ES-I3 (cell line): ENCODE measurements around the gene RDH14.

Experiments
- H3K36me3 ChIP-seq: 2 replicates; pipeline ENCODE4 v1.6.1; 2013; ENCODE audit warnings: mild to moderate bottlenecking, low read length, control low read depth, moderate library complexity; ENCODE audit not compliant: insufficient read depth
- H3K4me1 ChIP-seq: 2 replicates; pipeline ENCODE4 v1.6.1; 2013; ENCODE audit warnings: mild to moderate bottlenecking, control low read depth, low read length; ENCODE audit not compliant: insufficient read depth
- H3K9ac ChIP-seq: 2 replicates; pipeline ENCODE4 v1.6.1; 2013; ENCODE audit warnings: low read depth, mild to moderate bottlenecking, low read length, moderate library complexity
- H3K9me3 ChIP-seq: 2 replicates; pipeline ENCODE4 v1.6.1; 2013; ENCODE audit warnings: mild to moderate bottlenecking, low read length, moderate library complexity; ENCODE audit not compliant: control insufficient read depth, insufficient read depth

The RDH14 gene

GRCh38 chr2:18551169-18551568 is 9.3 kb downstream of the RDH14 start:
- Histone ChIP-seq H3K9me3 (no peaks in the 10 kb centered on the region), H3K9ac (no peak overlapping the region), H3K4me1 (peaks cover 7% of the 10 kb centered on the region; the same call in 1 of the 2 replicates), H3K36me3 (peaks cover 7% of the 10 kb centered on the region; the same call in 1 of the 2 replicates)

- H3K9ac ChIP-seq, result no peak overlapping the region
- peaks cover 7% of the 10 kb centered on the region; the same call in 1 of the 2 replicates for H3K4me1 ChIP-seq
- H3K9me3 ChIP-seq, result no peaks in the 10 kb centered on the region
- peaks cover 6% of the 10 kb centered on the region; the same call in 1 of the 2 replicates for H3K36me3 ChIP-seq
These were observed 10.0 kb downstream of the RDH14 start for GRCh38 chr2:18550433-18550832.

GRCh38 chr2:18549083-18549482 is 11.4 kb downstream of the RDH14 start:
- Histone ChIP-seq H3K9ac (no peak overlapping the region), H3K36me3 (no peaks in the 10 kb centered on the region; the same call in 1 of the 2 replicates), H3K4me1 (peaks cover 7% of the 10 kb centered on the region; the same call in 1 of the 2 replicates), H3K9me3 (no peaks in the 10 kb centered on the region)

- Histone ChIP-seq H3K4me1 (peaks cover 7% of the 10 kb centered on the region; the same call in 1 of the 2 replicates), H3K9ac (no peak overlapping the region), H3K9me3 (no peaks in the 10 kb centered on the region), H3K36me3 (no peaks in the 10 kb centered on the region; the same call in 1 of the 2 replicates)
These were observed 11.8 kb downstream of the RDH14 start for GRCh38 chr2:18548621-18549020.

- Histone ChIP-seq H3K9ac (no peak overlapping the region), H3K4me1 (peaks cover 7% of the 10 kb centered on the region; the same call in 1 of the 2 replicates), H3K36me3 (no peaks in the 10 kb centered on the region), H3K9me3 (no peaks in the 10 kb centered on the region)
These were observed 13.9 kb downstream of the RDH14 start for GRCh38 chr2:18546567-18546966.

GRCh38 chr2:18545384-18545783 is 15.1 kb downstream of the RDH14 start:
- no peak overlapping the region for H3K9ac ChIP-seq

GRCh38 chr2:18544171-18544570 is 16.3 kb downstream of the RDH14 start:
- H3K36me3 ChIP-seq, result no peaks in the 10 kb centered on the region
- H3K9ac ChIP-seq, result no peak overlapping the region
- H3K9me3 ChIP-seq, result no peaks in the 10 kb centered on the region
- H3K4me1 ChIP-seq, result peaks cover 7% of the 10 kb centered on the region; the same call in 1 of the 2 replicates

More at GRCh38 chr2:18545384-18545783, 15.1 kb downstream of the RDH14 start:
- Histone ChIP-seq H3K9me3 (no peaks in the 10 kb centered on the region), H3K4me1 (peaks cover 7% of the 10 kb centered on the region; the same call in 1 of the 2 replicates), H3K36me3 (no peaks in the 10 kb centered on the region)

GRCh38 chr2:18540872-18541271 is 19.6 kb downstream of the RDH14 start:
- Histone ChIP-seq H3K4me1 (no peaks in the 10 kb centered on the region), H3K9ac (no peak overlapping the region)

GRCh38 chr2:18536697-18537096 is 23.8 kb downstream of the RDH14 start:
- Histone ChIP-seq H3K36me3 (no peaks in the 10 kb centered on the region), H3K9me3 (no peaks in the 10 kb centered on the region), H3K9ac (no peak overlapping the region), H3K4me1 (no peaks in the 10 kb centered on the region)

More at GRCh38 chr2:18540872-18541271, 19.6 kb downstream of the RDH14 start:
- Histone ChIP-seq H3K9me3 (no peaks in the 10 kb centered on the region), H3K36me3 (no peaks in the 10 kb centered on the region)

- Histone ChIP-seq H3K9me3 (no peaks in the 10 kb centered on the region), H3K9ac (no peak overlapping the region), H3K4me1 (no peaks in the 10 kb centered on the region)
These were observed 24.4 kb downstream of the RDH14 start for GRCh38 chr2:18536100-18536499.

GRCh38 chr2:18531194-18531593 is 29.3 kb downstream of the RDH14 start:
- H3K9ac ChIP-seq, result no peak overlapping the region
- no peaks in the 10 kb centered on the region for H3K9me3 ChIP-seq
- H3K4me1 ChIP-seq, result no peaks in the 10 kb centered on the region
- no peaks in the 10 kb centered on the region for H3K36me3 ChIP-seq

More at GRCh38 chr2:18536100-18536499, 24.4 kb downstream of the RDH14 start:
- no peaks in the 10 kb centered on the region for H3K36me3 ChIP-seq

- H3K4me1 ChIP-seq, result no peaks in the 10 kb centered on the region
These were observed 32.6 kb downstream of the RDH14 start for GRCh38 chr2:18527822-18528221.

GRCh38 chr2:18527326-18527725 is 33.1 kb downstream of the RDH14 start:
- Histone ChIP-seq H3K4me1 (no peaks in the 10 kb centered on the region), H3K9ac (no peak overlapping the region), H3K9me3 (no peaks in the 10 kb centered on the region), H3K36me3 (no peaks in the 10 kb centered on the region)

More at GRCh38 chr2:18527822-18528221, 32.6 kb downstream of the RDH14 start:
- Histone ChIP-seq H3K36me3 (no peaks in the 10 kb centered on the region), H3K9ac (no peak overlapping the region), H3K9me3 (no peaks in the 10 kb centered on the region)

- Histone ChIP-seq H3K4me1 (no peaks in the 10 kb centered on the region), H3K9ac (no peak overlapping the region), H3K9me3 (no peaks in the 10 kb centered on the region)
These were observed 34.0 kb downstream of the RDH14 start for GRCh38 chr2:18526429-18526828.

GRCh38 chr2:18525852-18526251 is 34.6 kb downstream of the RDH14 start:
- H3K9ac ChIP-seq, result no peak overlapping the region
- H3K36me3 ChIP-seq, result no peaks in the 10 kb centered on the region

More at GRCh38 chr2:18526429-18526828, 34.0 kb downstream of the RDH14 start:
- no peaks in the 10 kb centered on the region for H3K36me3 ChIP-seq

More at GRCh38 chr2:18525852-18526251, 34.6 kb downstream of the RDH14 start:
- Histone ChIP-seq H3K9me3 (no peaks in the 10 kb centered on the region), H3K4me1 (no peaks in the 10 kb centered on the region)
